Right lung (tissue), 10 donors: Measurements from ENCODE around the gene REM1. TPM values are rescaled to one million over a fixed set of nuclear protein-coding genes. Genes with fewer than 3 reads are reported as not detected.
"Not testable (repeated sequence)": the region's sequence is repeated elsewhere in the genome, so short reads cannot be mapped to it uniquely, and the experiment has no call there.

Source experiments
- DNase-seq, 2 donors: peaks; one replicate each; pipeline ENCODE4 v3.0.0-alpha.2; 2013
- long read RNA-seq, 8 donors: transcript quantifications; one replicate each; lab custom pipeline, GENCODE V29; 2026
- polyA plus RNA-seq, 5 donors: library from polyadenylated mRNA; unstranded; fragments of 120-200 nt; gene quantifications; one replicate each; pipeline versions ENCODE4 v1.2.1 to v1.2.3, GENCODE V29; 2013; ENCODE audit warnings: inconsistent platforms in 1 of 5, low replicate concordance in 1 of 5; ENCODE audit not compliant: insufficient read length in 5 of 5, insufficient read depth in 1 of 5

Gene REM1
- 1 to 10 TPM; 5.2 to 9.1 (median 8.9) TPM for polyA plus RNA-seq
- long read RNA-seq, donor 1, partial matches to known transcripts: 0 of 2 reads
- long read RNA-seq, donor 1, other reads (novel, unspliced or antisense): 0 of 2 reads
- long read RNA-seq, donor 2, partial matches to known transcripts: 0 of 2 reads
- long read RNA-seq, donor 2, other reads (novel, unspliced or antisense): 0 of 2 reads
- long read RNA-seq, donor 3, partial matches to known transcripts: 0 of 1 reads
- long read RNA-seq, donor 3, other reads (novel, unspliced or antisense): 0 of 1 reads
- long read RNA-seq, donor 4, partial matches to known transcripts: 0 of 1 reads
- long read RNA-seq, donor 4, other reads (novel, unspliced or antisense): 0 of 1 reads
- long read RNA-seq, donor 5, partial matches to known transcripts: 8 of 12 reads
- long read RNA-seq, donor 5, other reads (novel, unspliced or antisense): 0 of 12 reads
- long read RNA-seq, donor 6, partial matches to known transcripts: 0 of 4 reads
- long read RNA-seq, donor 6, other reads (novel, unspliced or antisense): 0 of 4 reads
- long read RNA-seq, donor 7, partial matches to known transcripts: 0 of 2 reads
- long read RNA-seq, donor 7, other reads (novel, unspliced or antisense): 0 of 2 reads
- long read RNA-seq, donor 8: 0 reads

- peak in 1 of 2 donors; percentile 46 for DNase-seq
Observed at GRCh38 chr20:31474758-31475427, at the start of gene REM1, which contains the start of gene DEFB124. Gene REM1, plus strand, starts transcription at chr20:31475288. Its CDS starts 1,158 bp downstream, at chr20:31476446. Gene DEFB124, minus strand, starts transcription at chr20:31475127. Its CDS starts 2,114 bp downstream, at chr20:31473013.

GRCh38 chr20:31425797-31426196 is 49.3 kb upstream of the REM1 start:
- DNase-seq: no peak

- DNase-seq: not testable (repeated sequence)
Observed at GRCh38 chr20:31426891-31427551, 48.1 kb upstream of the REM1 start.

GRCh38 chr20:31427576-31427975 is 47.5 kb upstream of the REM1 start:
- not testable (repeated sequence) for DNase-seq

GRCh38 chr20:31430568-31431115 is 44.4 kb upstream of the REM1 start:
- DNase-seq: no peak

- no peak for DNase-seq
Observed at GRCh38 chr20:31440012-31440659, 35.0 kb upstream of the REM1 start, which contains the start of gene DEFB123. Gene DEFB123, plus strand, starts transcription at chr20:31440632. Its CDS starts 67 bp downstream, at chr20:31440699.

- no peak for DNase-seq
Observed at GRCh38 chr20:31446084-31446819, 28.8 kb upstream of the REM1 start.

- no peak for DNase-seq
Observed at GRCh38 chr20:31449511-31450414, 25.3 kb upstream of the REM1 start.

GRCh38 chr20:31452575-31452974 is 22.5 kb upstream of the REM1 start:
- DNase-seq: no peak

- DNase-seq: no peak
Observed at GRCh38 chr20:31454361-31454760, 20.7 kb upstream of the REM1 start.

GRCh38 chr20:31470946-31471345 is 4.1 kb upstream of the REM1 start:
- not testable (repeated sequence) for DNase-seq

GRCh38 chr20:31472395-31473330 is 2.4 kb upstream of the REM1 start:
- no peak for DNase-seq

- no peak for DNase-seq
Observed at GRCh38 chr20:31473331-31474096, 1.6 kb upstream of the REM1 start.

GRCh38 chr20:31474097-31474436 is 1.0 kb upstream of the REM1 start:
- no peak for DNase-seq

- no peak for DNase-seq
Observed at GRCh38 chr20:31475472-31476293, 595 bp downstream of the REM1 start.

GRCh38 chr20:31476294-31476585 is 1.2 kb downstream of the REM1 start:
- DNase-seq: no peak
